GM18867 (cell line): ENCODE results near the gene OR6B2.

Experiments
- ATAC-seq: cut with Tn5 transposase; IDR thresholded peaks from one replicate; pipeline ENCODE4 v1.9.1; 2021; ENCODE audit warnings: mild to moderate bottlenecking, moderate library complexity; ENCODE audit not compliant: unreplicated experiment

The OR6B2 gene

GRCh38 chr2:239983004-239983778, 47.0 kb downstream of the OR6B2 start:
- no peak for ATAC-seq
